ENCODE measurements around the gene MORC4.

- TF ChIP-seq CTCF (IDR thresholded peaks at IDR 0.05; ENCODE audit: low read depth, low read length), result no peak
- no peak for TF ChIP-seq EZH2phosphoT487 (IDR thresholded peaks at IDR 0.05; ENCODE audit: low read depth)
These were observed 51.4 kb downstream of the MORC4 start for GRCh38 chrX:106948641-106949040.

All from OCI-LY3 (cell line).